H9 (cell line): Measurements from ENCODE around the gene WNK3. TPM values are rescaled to one million over a fixed set of nuclear protein-coding genes. Genes with fewer than 3 reads are reported as not detected.
"Not testable (repeated sequence)": the region's sequence is repeated elsewhere in the genome, so short reads cannot be mapped to it uniquely, and the experiment has no call there.

ENCODE experiments used
- DNase-seq: peaks from one replicate; pipeline ENCODE4 v3.0.0-alpha.2; 2017
- H2AFZ ChIP-seq: one replicate; pipeline ENCODE4 v1.6.1; 2013; ENCODE audit warnings: mild to moderate bottlenecking, low read length, control low read depth, moderate library complexity
- H2AK5ac ChIP-seq: 2 replicates; pipeline ENCODE4 v1.6.1; 2013; ENCODE audit warnings: low read length, control low read depth, mixed read lengths; ENCODE audit not compliant: insufficient read length
- H2BK120ac ChIP-seq: one replicate; pipeline ENCODE4 v1.6.1; 2013; ENCODE audit warnings: low read depth, mild to moderate bottlenecking, low read length, control low read depth, inconsistent platforms; ENCODE audit not compliant: poor library complexity, severe bottlenecking
- H2BK12ac ChIP-seq: 2 replicates; pipeline ENCODE4 v1.6.1; 2013; ENCODE audit warnings: low read length, control low read depth, mixed read lengths, low read depth; ENCODE audit not compliant: insufficient read length
- H2BK15ac ChIP-seq: 2 replicates; pipeline ENCODE4 v1.6.1; 2013; ENCODE audit warnings: low read depth, low read length, control low read depth
- H2BK20ac ChIP-seq: one replicate; pipeline ENCODE4 v1.6.1; 2013; ENCODE audit warnings: low read depth, mild to moderate bottlenecking, low read length, control low read depth, inconsistent platforms; ENCODE audit not compliant: poor library complexity, severe bottlenecking
- H2BK5ac ChIP-seq: 2 replicates; pipeline ENCODE4 v1.6.1; 2013; ENCODE audit warnings: low read length, control low read depth, mixed read lengths; ENCODE audit not compliant: insufficient read length
- H3K14ac ChIP-seq: 2 replicates; pipeline ENCODE4 v1.6.1; 2013; ENCODE audit warnings: low read length, control low read depth; ENCODE audit not compliant: insufficient read depth
- H3K18ac ChIP-seq: 2 replicates; pipeline ENCODE4 v1.6.1; 2013; ENCODE audit warnings: low read depth, mild to moderate bottlenecking, mixed read lengths, low read length, control low read depth; ENCODE audit not compliant: insufficient read length
- H3K23ac ChIP-seq: 2 replicates; pipeline ENCODE4 v1.6.1; 2013; ENCODE audit warnings: low read length, control low read depth, mixed read lengths, low read depth; ENCODE audit not compliant: insufficient read length
- H3K23me2 ChIP-seq: 2 replicates; pipeline ENCODE4 v1.6.1; 2013; ENCODE audit warnings: low read depth, mild to moderate bottlenecking, mixed read lengths, low read length, control low read depth; ENCODE audit not compliant: insufficient read length, poor library complexity, severe bottlenecking
- H3K27ac ChIP-seq: 2 replicates; pipeline ENCODE4 v1.5.1; 2013; ENCODE audit warnings: low read length, control low read depth, mixed read lengths, low read depth; ENCODE audit not compliant: insufficient read length
- H3K27me3 ChIP-seq: 2 replicates; pipeline ENCODE4 v1.6.1; 2013; ENCODE audit warnings: low read length, control low read depth, inconsistent platforms; ENCODE audit not compliant: insufficient read depth
- H3K4ac ChIP-seq: 2 replicates; pipeline ENCODE4 v1.6.1; 2013; ENCODE audit warnings: low read depth, mild to moderate bottlenecking, control low read depth, inconsistent platforms, low read length, moderate library complexity
- H3K4me1 ChIP-seq: 2 replicates; pipeline ENCODE4 v1.6.1; 2013; ENCODE audit warnings: low read length, control low read depth, inconsistent platforms; ENCODE audit not compliant: insufficient read depth
- H3K4me2 ChIP-seq: 2 replicates; pipeline ENCODE4 v1.6.1; 2013; ENCODE audit warnings: low read length, control low read depth, mixed read lengths; ENCODE audit not compliant: insufficient read length, insufficient read depth
- H3K56ac ChIP-seq: 2 replicates; pipeline ENCODE4 v1.6.1; 2013; ENCODE audit warnings: low read depth, mild to moderate bottlenecking, mixed read lengths, low read length, control low read depth; ENCODE audit not compliant: insufficient read length
- H3K79me1 ChIP-seq: 2 replicates; pipeline ENCODE4 v1.6.1; 2013; ENCODE audit warnings: low read depth, mild to moderate bottlenecking, moderate library complexity, low read length, control low read depth, inconsistent platforms; ENCODE audit not compliant: insufficient read depth, poor library complexity, severe bottlenecking
- H3K79me2 ChIP-seq: 2 replicates; pipeline ENCODE4 v1.6.1; 2013; ENCODE audit warnings: low read length, control low read depth, inconsistent platforms; ENCODE audit not compliant: insufficient read depth
- H3K9ac ChIP-seq: 2 replicates; pipeline ENCODE4 v1.6.1; 2013; ENCODE audit warnings: low read length, control low read depth, mixed read lengths; ENCODE audit not compliant: insufficient read length; ENCODE audit errors: extremely low read depth
- H3K9me3 ChIP-seq: one replicate; pipeline ENCODE4 v1.6.1; 2013; ENCODE audit warnings: low read depth, low read length, inconsistent platforms; ENCODE audit not compliant: control insufficient read depth
- H3T11ph ChIP-seq: one replicate; pipeline ENCODE4 v1.6.1; 2013; ENCODE audit warnings: mild to moderate bottlenecking, low read length, control low read depth, inconsistent platforms
- H4K20me1 ChIP-seq: one replicate; pipeline ENCODE4 v1.6.1; 2013; ENCODE audit not compliant: control insufficient read depth, insufficient read length, insufficient read depth
- H4K5ac ChIP-seq: 2 replicates; pipeline ENCODE4 v1.6.1; 2013; ENCODE audit warnings: low read depth, mild to moderate bottlenecking, mixed read lengths, low read length, control low read depth; ENCODE audit not compliant: insufficient read length
- H4K8ac ChIP-seq: replicated peaks from 2 replicates; pipeline ENCODE4 v1.6.1; 2013; ENCODE audit warnings: low read length, control low read depth, mixed read lengths, low read depth; ENCODE audit not compliant: insufficient read length
- H4K91ac ChIP-seq: 2 replicates; pipeline ENCODE4 v1.6.1; 2013; ENCODE audit warnings: low read depth, mild to moderate bottlenecking, moderate library complexity, mixed read lengths, low read length, control low read depth; ENCODE audit not compliant: insufficient read length
- H3K27ac Mint-ChIP-seq, 3 experiments: 2 replicates in 2 of 3; 3 replicates in 1 of 3; pipeline ENCODE4 v1.8.0; 2020 to 2021; ENCODE audit warnings: mixed read lengths in 3 of 3, mild to moderate bottlenecking in 1 of 3, moderate library complexity in 1 of 3
- H3K27me3 Mint-ChIP-seq: 2 replicates; pipeline ENCODE4 v1.8.0; 2021; ENCODE audit warnings: low read depth, mild to moderate bottlenecking, moderate library complexity, mixed read lengths
- H3K36me3 Mint-ChIP-seq, 3 experiments: 2 replicates in 2 of 3; 3 replicates in 1 of 3; pipeline ENCODE4 v1.8.0; 2020 to 2021; ENCODE audit warnings: low read depth in 3 of 3, mixed read lengths in 3 of 3; ENCODE audit not compliant: insufficient read depth in 1 of 3
- H3K4me1 Mint-ChIP-seq, 2 experiments: 2 replicates each; pipeline ENCODE4 v1.8.0; 2020; ENCODE audit warnings: mixed read lengths in 2 of 2
- H3K4me3 Mint-ChIP-seq, 2 experiments: 2 replicates in 1 of 2; 3 replicates in 1 of 2; pipeline ENCODE4 v1.8.0; 2020 to 2021; ENCODE audit warnings: mild to moderate bottlenecking in 2 of 2, mixed read lengths in 2 of 2, moderate library complexity in 1 of 2
- H3K9me3 Mint-ChIP-seq, 2 experiments: 2 replicates in 1 of 2; 3 replicates in 1 of 2; pipeline ENCODE4 v1.8.0; 2020; ENCODE audit warnings: mild to moderate bottlenecking in 2 of 2, mixed read lengths in 2 of 2, moderate library complexity in 1 of 2
- CTCF ChIP-seq: fragments of 200-600 bp; sonication (generic); conservative IDR thresholded peaks from 3 replicates; pipeline ENCODE4 v1.8.0; 2021; ENCODE audit warnings: antibody characterized with exemption, mild to moderate bottlenecking
- WGBS: extraction: QIAGEN DNeasy Blood & Tissue Kit; methylation state at CpG from one replicate; pipeline ENCODE4 v1.1.7; 2013; ENCODE audit warnings: missing lambda C conversion rate, low lambda C conversion rate, mixed read lengths; ENCODE audit not compliant: insufficient read length; ENCODE audit errors: extremely low coverage; 5-methylcytosine and 5-hydroxymethylcytosine counted together
- total RNA-seq: library from RNA; stranded (reverse); gene quantifications from 2 replicates; pipeline ENCODE4 v1.2.1, GENCODE V29; 2021

Gene WNK3
- total RNA-seq, 1 experiment from 2014 or later, result 22.8 TPM

GRCh38 chrX:54352677-54353076, 5.2 kb downstream of the WNK3 start:
- Histone ChIP-seq H2BK120ac (no peak overlapping the region), H3K23me2 (peaks cover 6% of the 10 kb centered on the region), H3K79me1 (no peaks in the 10 kb centered on the region), H2BK12ac (no peak overlapping the region), H4K5ac (no peak overlapping the region), H2BK15ac (no peak overlapping the region), H4K20me1 (no peaks in the 10 kb centered on the region), H3K9ac (no peak overlapping the region), H3K18ac (no peak overlapping the region), H2BK20ac (no peak overlapping the region), H3K4me1 (no peaks in the 10 kb centered on the region), H3K79me2 (peaks cover 4% of the 10 kb centered on the region; the same call in 1 of the 2 replicates), H3K23ac (no peak overlapping the region), H3K27me3 (no peaks in the 10 kb centered on the region), H4K8ac (no peak overlapping the region), H3K4me2 (no peak overlapping the region), H3K4ac (no peak overlapping the region), H2AK5ac (no peak overlapping the region), H2AFZ (no peak overlapping the region), H3K14ac (no peak overlapping the region), H3T11ph (no peak overlapping the region), H4K91ac (no peak overlapping the region), H2BK5ac (no peak overlapping the region), H3K9me3 (peaks cover 4% of the 10 kb centered on the region), H3K27ac (no peak overlapping the region), H3K56ac (no peak overlapping the region)
- no peak overlapping the region for H3K27ac Mint-ChIP-seq
- no CpG with 5 or more reads among the region's 2 CpGs for WGBS
- peaks cover 3 to 15% of the 10 kb centered on the region in 2 experiments for H3K4me1 Mint-ChIP-seq
- no peak for DNase-seq
- H3K4me3 Mint-ChIP-seq, result no peak overlapping the region
- peaks cover 68 to 71% of the 10 kb centered on the region in 2 experiments for H3K9me3 Mint-ChIP-seq
- no peaks in the 10 kb centered on the region for H3K27me3 Mint-ChIP-seq
- TF ChIP-seq CTCF, result no peak
- H3K36me3 Mint-ChIP-seq, result peaks cover 8 to 10% (median 9%) of the 10 kb centered on the region in 3 experiments

- not testable (repeated sequence) for H3K4me2 ChIP-seq, H2AK5ac ChIP-seq, H3K27me3 ChIP-seq, H3K4me1 Mint-ChIP-seq, H3K4me3 Mint-ChIP-seq, H3K4me1 ChIP-seq, H2BK20ac ChIP-seq, H3K9ac ChIP-seq, H3K4ac ChIP-seq, H3K18ac ChIP-seq, H4K91ac ChIP-seq, H2BK12ac ChIP-seq, H4K5ac ChIP-seq, H3K27ac ChIP-seq, H3K27me3 Mint-ChIP-seq, H2AFZ ChIP-seq, H3T11ph ChIP-seq, H3K79me2 ChIP-seq, DNase-seq, H4K20me1 ChIP-seq, H2BK120ac ChIP-seq, H3K23me2 ChIP-seq, H2BK5ac ChIP-seq, H3K56ac ChIP-seq, H3K14ac ChIP-seq, H2BK15ac ChIP-seq, H3K27ac Mint-ChIP-seq, H3K79me1 ChIP-seq, H3K36me3 Mint-ChIP-seq, H4K8ac ChIP-seq, H3K23ac ChIP-seq
- no CpG with 5 or more reads among the region's 10 CpGs for WGBS
- peaks cover 52 to 53% of the 10 kb centered on the region in 2 experiments for H3K9me3 Mint-ChIP-seq
- H3K9me3 ChIP-seq, result peaks cover 10% of the 10 kb centered on the region
These were observed 20.5 kb downstream of the WNK3 start for GRCh38 chrX:54337383-54337782.
